GM23338 (cell line): ENCODE measurements around the gene KRT15.

ENCODE experiments used
- EZH2 ChIP-seq: fragments of 200-600 bp; sonication (generic); IDR thresholded peaks from one replicate; pipeline ENCODE4 v1.8.0; 2017; ENCODE audit warnings: antibody characterized with exemption, mild to moderate bottlenecking, low read depth; ENCODE audit not compliant: unreplicated experiment
- EZH2phosphoT487 ChIP-seq: fragments of 200-600 bp; sonication (generic); IDR thresholded peaks from one replicate; pipeline ENCODE4 v1.8.1; 2018; ENCODE audit warnings: antibody characterized with exemption; ENCODE audit not compliant: unreplicated experiment
- JUNB ChIP-seq: IDR thresholded peaks from one replicate; pipeline ENCODE4 v1.6.1; 2016; ENCODE audit warnings: antibody characterized with exemption; ENCODE audit not compliant: unreplicated experiment
- POLR2AphosphoS5 ChIP-seq: IDR thresholded peaks from 2 replicates; pipeline ENCODE4 v1.6.1; 2016; ENCODE audit warnings: antibody characterized with exemption, low read depth
- ZNF331 ChIP-seq: fragments of 250-450 bp; sonication (Bioruptor Pico); IDR thresholded peaks from 2 replicates; pipeline ENCODE4 v1.5.0; 2020; ENCODE audit warnings: low read depth, mild to moderate bottlenecking, moderate library complexity
- TF ChIP-seq, protein P1 (sequence below), 2 experiments: fragments of 200-600 bp in 1 of 2; sonication (generic) in 1 of 2; conservative IDR thresholded peaks; 2 replicates each; pipeline versions ENCODE4 v1.5.1 to v1.6.1; 2016 to 2017; ENCODE audit warnings: antibody characterized with exemption in 2 of 2, low read depth in 2 of 2, mild to moderate bottlenecking in 2 of 2, moderate library complexity in 1 of 2
- TF ChIP-seq, protein P2 (sequence below): IDR thresholded peaks from one replicate; pipeline ENCODE4 v1.6.1; 2018; ENCODE audit warnings: antibody characterized with exemption; ENCODE audit not compliant: unreplicated experiment
- TF ChIP-seq, protein P3 (sequence below): fragments of 250-450 bp; sonication (Bioruptor Pico); IDR thresholded peaks from 2 replicates; pipeline ENCODE4 v1.5.0; 2020; ENCODE audit warnings: mild to moderate bottlenecking, moderate library complexity

DNA sequence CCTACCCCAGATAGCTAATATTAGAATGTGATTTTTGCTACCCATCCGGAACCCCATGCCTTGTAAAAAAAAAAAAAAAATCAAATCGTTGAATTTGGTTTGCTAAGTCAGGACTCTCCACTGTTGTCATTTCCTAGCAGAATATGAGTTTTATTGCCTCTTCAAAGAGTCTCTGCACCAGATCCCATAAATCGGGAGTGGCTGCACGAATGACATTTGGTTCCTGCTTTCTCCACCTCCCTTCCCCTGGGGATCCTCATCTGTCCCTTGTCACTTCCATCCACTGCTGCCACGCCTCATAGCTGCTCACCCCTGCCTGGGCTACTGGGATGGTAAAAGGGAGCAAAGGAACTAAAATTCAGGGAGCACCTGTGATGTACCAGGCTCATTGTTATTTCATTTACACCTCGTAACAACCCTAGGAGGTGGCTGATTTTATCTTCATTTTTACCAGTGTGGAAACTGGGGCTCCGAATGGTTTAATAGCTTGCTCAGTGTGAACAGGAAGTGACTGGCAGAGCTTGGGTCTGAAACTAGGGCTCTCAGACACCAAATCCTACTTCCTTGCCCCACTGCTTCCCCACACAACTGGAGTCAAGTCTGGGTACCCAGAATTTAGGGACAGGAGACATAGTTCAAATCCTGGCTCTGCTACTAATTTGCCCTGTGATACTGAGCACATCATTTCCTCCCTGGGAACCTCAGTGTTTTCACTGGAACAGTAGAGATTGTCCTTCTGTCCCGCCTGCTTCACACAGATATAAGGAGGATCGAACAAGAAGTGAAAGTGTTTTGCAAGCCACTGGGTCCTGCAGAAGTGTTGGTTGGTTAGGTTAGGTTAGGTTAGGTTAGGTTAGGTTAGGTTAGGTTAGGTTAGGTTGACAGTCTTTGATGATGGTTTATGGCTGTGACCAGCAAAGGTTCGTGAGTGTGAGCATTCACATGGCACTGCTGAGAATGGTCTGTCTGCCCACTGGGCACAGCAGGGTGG, 28.4 kb downstream of the KRT15 start:
- TF ChIP-seq EZH2 (no peak), ZNF331 (no peak), EZH2phosphoT487 (no peak), POLR2AphosphoS5 (no peak), JUNB (no peak)
- TF ChIP-seq, protein P1, sequence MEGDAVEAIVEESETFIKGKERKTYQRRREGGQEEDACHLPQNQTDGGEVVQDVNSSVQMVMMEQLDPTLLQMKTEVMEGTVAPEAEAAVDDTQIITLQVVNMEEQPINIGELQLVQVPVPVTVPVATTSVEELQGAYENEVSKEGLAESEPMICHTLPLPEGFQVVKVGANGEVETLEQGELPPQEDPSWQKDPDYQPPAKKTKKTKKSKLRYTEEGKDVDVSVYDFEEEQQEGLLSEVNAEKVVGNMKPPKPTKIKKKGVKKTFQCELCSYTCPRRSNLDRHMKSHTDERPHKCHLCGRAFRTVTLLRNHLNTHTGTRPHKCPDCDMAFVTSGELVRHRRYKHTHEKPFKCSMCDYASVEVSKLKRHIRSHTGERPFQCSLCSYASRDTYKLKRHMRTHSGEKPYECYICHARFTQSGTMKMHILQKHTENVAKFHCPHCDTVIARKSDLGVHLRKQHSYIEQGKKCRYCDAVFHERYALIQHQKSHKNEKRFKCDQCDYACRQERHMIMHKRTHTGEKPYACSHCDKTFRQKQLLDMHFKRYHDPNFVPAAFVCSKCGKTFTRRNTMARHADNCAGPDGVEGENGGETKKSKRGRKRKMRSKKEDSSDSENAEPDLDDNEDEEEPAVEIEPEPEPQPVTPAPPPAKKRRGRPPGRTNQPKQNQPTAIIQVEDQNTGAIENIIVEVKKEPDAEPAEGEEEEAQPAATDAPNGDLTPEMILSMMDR (conservative IDR thresholded peaks at IDR 0.05; ENCODE audit: low read depth in 2 of 2), result no peak
- TF ChIP-seq, protein P2, sequence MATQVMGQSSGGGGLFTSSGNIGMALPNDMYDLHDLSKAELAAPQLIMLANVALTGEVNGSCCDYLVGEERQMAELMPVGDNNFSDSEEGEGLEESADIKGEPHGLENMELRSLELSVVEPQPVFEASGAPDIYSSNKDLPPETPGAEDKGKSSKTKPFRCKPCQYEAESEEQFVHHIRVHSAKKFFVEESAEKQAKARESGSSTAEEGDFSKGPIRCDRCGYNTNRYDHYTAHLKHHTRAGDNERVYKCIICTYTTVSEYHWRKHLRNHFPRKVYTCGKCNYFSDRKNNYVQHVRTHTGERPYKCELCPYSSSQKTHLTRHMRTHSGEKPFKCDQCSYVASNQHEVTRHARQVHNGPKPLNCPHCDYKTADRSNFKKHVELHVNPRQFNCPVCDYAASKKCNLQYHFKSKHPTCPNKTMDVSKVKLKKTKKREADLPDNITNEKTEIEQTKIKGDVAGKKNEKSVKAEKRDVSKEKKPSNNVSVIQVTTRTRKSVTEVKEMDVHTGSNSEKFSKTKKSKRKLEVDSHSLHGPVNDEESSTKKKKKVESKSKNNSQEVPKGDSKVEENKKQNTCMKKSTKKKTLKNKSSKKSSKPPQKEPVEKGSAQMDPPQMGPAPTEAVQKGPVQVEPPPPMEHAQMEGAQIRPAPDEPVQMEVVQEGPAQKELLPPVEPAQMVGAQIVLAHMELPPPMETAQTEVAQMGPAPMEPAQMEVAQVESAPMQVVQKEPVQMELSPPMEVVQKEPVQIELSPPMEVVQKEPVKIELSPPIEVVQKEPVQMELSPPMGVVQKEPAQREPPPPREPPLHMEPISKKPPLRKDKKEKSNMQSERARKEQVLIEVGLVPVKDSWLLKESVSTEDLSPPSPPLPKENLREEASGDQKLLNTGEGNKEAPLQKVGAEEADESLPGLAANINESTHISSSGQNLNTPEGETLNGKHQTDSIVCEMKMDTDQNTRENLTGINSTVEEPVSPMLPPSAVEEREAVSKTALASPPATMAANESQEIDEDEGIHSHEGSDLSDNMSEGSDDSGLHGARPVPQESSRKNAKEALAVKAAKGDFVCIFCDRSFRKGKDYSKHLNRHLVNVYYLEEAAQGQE, result no peak
- TF ChIP-seq, protein P3, sequence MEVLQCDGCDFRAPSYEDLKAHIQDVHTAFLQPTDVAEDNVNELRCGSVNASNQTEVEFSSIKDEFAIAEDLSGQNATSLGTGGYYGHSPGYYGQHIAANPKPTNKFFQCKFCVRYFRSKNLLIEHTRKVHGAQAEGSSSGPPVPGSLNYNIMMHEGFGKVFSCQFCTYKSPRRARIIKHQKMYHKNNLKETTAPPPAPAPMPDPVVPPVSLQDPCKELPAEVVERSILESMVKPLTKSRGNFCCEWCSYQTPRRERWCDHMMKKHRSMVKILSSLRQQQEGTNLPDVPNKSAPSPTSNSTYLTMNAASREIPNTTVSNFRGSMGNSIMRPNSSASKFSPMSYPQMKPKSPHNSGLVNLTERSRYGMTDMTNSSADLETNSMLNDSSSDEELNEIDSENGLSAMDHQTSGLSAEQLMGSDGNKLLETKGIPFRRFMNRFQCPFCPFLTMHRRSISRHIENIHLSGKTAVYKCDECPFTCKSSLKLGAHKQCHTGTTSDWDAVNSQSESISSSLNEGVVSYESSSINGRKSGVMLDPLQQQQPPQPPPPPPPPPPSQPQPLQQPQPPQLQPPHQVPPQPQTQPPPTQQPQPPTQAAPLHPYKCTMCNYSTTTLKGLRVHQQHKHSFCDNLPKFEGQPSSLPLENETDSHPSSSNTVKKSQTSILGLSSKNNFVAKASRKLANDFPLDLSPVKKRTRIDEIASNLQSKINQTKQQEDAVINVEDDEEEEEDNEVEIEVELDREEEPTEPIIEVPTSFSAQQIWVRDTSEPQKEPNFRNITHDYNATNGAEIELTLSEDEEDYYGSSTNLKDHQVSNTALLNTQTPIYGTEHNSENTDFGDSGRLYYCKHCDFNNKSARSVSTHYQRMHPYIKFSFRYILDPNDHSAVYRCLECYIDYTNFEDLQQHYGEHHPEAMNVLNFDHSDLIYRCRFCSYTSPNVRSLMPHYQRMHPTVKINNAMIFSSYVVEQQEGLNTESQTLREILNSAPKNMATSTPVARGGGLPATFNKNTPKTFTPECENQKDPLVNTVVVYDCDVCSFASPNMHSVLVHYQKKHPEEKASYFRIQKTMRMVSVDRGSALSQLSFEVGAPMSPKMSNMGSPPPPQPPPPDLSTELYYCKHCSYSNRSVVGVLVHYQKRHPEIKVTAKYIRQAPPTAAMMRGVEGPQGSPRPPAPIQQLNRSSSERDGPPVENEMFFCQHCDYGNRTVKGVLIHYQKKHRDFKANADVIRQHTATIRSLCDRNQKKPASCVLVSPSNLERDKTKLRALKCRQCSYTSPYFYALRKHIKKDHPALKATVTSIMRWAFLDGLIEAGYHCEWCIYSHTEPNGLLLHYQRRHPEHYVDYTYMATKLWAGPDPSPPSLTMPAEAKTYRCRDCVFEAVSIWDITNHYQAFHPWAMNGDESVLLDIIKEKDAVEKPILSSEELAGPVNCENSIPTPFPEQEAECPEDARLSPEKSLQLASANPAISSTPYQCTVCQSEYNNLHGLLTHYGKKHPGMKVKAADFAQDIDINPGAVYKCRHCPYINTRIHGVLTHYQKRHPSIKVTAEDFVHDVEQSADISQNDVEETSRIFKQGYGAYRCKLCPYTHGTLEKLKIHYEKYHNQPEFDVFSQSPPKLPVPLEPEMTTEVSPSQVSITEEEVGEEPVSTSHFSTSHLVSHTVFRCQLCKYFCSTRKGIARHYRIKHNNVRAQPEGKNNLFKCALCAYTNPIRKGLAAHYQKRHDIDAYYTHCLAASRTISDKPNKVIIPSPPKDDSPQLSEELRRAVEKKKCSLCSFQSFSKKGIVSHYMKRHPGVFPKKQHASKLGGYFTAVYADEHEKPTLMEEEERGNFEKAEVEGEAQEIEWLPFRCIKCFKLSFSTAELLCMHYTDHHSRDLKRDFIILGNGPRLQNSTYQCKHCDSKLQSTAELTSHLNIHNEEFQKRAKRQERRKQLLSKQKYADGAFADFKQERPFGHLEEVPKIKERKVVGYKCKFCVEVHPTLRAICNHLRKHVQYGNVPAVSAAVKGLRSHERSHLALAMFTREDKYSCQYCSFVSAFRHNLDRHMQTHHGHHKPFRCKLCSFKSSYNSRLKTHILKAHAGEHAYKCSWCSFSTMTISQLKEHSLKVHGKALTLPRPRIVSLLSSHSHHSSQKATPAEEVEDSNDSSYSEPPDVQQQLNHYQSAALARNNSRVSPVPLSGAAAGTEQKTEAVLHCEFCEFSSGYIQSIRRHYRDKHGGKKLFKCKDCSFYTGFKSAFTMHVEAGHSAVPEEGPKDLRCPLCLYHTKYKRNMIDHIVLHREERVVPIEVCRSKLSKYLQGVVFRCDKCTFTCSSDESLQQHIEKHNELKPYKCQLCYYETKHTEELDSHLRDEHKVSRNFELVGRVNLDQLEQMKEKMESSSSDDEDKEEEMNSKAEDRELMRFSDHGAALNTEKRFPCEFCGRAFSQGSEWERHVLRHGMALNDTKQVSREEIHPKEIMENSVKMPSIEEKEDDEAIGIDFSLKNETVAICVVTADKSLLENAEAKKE (CRISPR knock-in tag), result no peak
